Renal pelvis (tissue), 4 donors: ENCODE results near the gene ATP4A. TPM values are rescaled to one million over a fixed set of nuclear protein-coding genes. Genes with fewer than 3 reads are reported as not detected.

Source experiments
- DNase-seq: peaks from one replicate; pipeline ENCODE4 v3.0.0-alpha.2; 2013
- polyA plus RNA-seq, 3 donors: library from polyadenylated mRNA; unstranded; fragments of 120-200 nt; gene quantifications; one replicate each; pipeline ENCODE4 v1.2.1, GENCODE V29; 2013; ENCODE audit not compliant: insufficient read length in 3 of 3

Gene ATP4A
- polyA plus RNA-seq, 3 donors, result 0.03 TPM; not detected in 2

GRCh38 chr19:35566738-35567137 lies 3.3 kb upstream of the ATP4A start:
- no peak for DNase-seq

GRCh38 chr19:35565016-35565856 lies 1.8 kb upstream of the ATP4A start:
- DNase-seq, result no peak

GRCh38 chr19:35562776-35563175 lies 682 bp downstream of the ATP4A start:
- no peak for DNase-seq

- DNase-seq, result no peak
These were observed 1.1 kb downstream of the ATP4A start for GRCh38 chr19:35562336-35562735.

GRCh38 chr19:35561436-35561835 lies 2.0 kb downstream of the ATP4A start:
- no peak for DNase-seq

GRCh38 chr19:35560677-35561076 lies 2.8 kb downstream of the ATP4A start:
- DNase-seq, result no peak

- DNase-seq, result no peak
These were observed 3.2 kb downstream of the ATP4A start for GRCh38 chr19:35560271-35560670.

GRCh38 chr19:35559781-35560180 lies 3.7 kb downstream of the ATP4A start:
- no peak for DNase-seq

GRCh38 chr19:35559281-35559659 lies 4.2 kb downstream of the ATP4A start:
- DNase-seq, result no peak

GRCh38 chr19:35558400-35559280 lies 4.8 kb downstream of the ATP4A start:
- DNase-seq, result no peak

GRCh38 chr19:35557539-35558399 lies 5.7 kb downstream of the ATP4A start:
- DNase-seq, result peak; percentile 62

GRCh38 chr19:35556846-35557538 lies 6.5 kb downstream of the ATP4A start:
- DNase-seq, result no peak

GRCh38 chr19:35556025-35556590 lies 7.3 kb downstream of the ATP4A start:
- no peak for DNase-seq

- DNase-seq, result no peak
These were observed 8.0 kb downstream of the ATP4A start for GRCh38 chr19:35555301-35556005.

- no peak for DNase-seq
These were observed 9.4 kb downstream of the ATP4A start for GRCh38 chr19:35554076-35554475.

- no peak for DNase-seq
These were observed 10.0 kb downstream of the ATP4A start for GRCh38 chr19:35553385-35554000.

GRCh38 chr19:35552534-35553384 lies 10.7 kb downstream of the ATP4A start:
- no peak for DNase-seq

GRCh38 chr19:35551091-35551810 lies 12.2 kb downstream of the ATP4A start:
- no peak for DNase-seq
